ENCODE data around the gene AKIRIN1. TPM values are rescaled to one million over a fixed set of nuclear protein-coding genes. Genes with fewer than 3 reads are reported as not detected.
"Not testable (repeated sequence)": the region's sequence is repeated elsewhere in the genome, so short reads cannot be mapped to it uniquely, and the experiment has no call there.

The AKIRIN1 gene
- polyA plus RNA-seq, 2 donors = 11.7 to 18.2 TPM

- H3K27ac ChIP-seq (ENCODE audit: low read depth in 2 of 2, low read length in 1 of 2) = no peak overlapping the region
- WGBS, 2 donors = 93 to 94% methylated on average over 13 of the region's 13 CpGs
- H3K9me3 ChIP-seq (ENCODE audit: control insufficient read depth in 2 of 2, insufficient read depth in 1 of 2, low read depth in 1 of 2, low read length in 1 of 2) = no peaks in the 10 kb centered on the region
- peaks cover 17% of the 10 kb centered on the region in 2 donors for H3K36me3 ChIP-seq (ENCODE audit: control insufficient read depth in 2 of 2, insufficient read depth in 2 of 2, low read length in 1 of 2)
- no peak overlapping the region for H3K4me3 ChIP-seq (ENCODE audit: low read depth in 1 of 2, low read length in 2 of 2)
- no peaks in the 10 kb centered on the region for H3K4me1 ChIP-seq (ENCODE audit: control insufficient read depth in 2 of 2, insufficient read depth in 2 of 2, low read length in 1 of 2)
- H3K27me3 ChIP-seq (ENCODE audit: control insufficient read depth in 1 of 2, insufficient read depth in 2 of 2, low read length in 2 of 2) = no peaks in the 10 kb centered on the region
These were observed 15.9 kb downstream of the AKIRIN1 start for GRCh38 chr1:39006726-39007645.

- H3K4me3 ChIP-seq (ENCODE audit: low read depth in 1 of 2, low read length in 2 of 2); H3K27me3 ChIP-seq (ENCODE audit: control insufficient read depth in 1 of 2, insufficient read depth in 2 of 2, low read length in 2 of 2); H3K27ac ChIP-seq (ENCODE audit: low read depth in 2 of 2, low read length in 1 of 2); H3K4me1 ChIP-seq (ENCODE audit: control insufficient read depth in 2 of 2, insufficient read depth in 2 of 2, low read length in 1 of 2); H3K9me3 ChIP-seq (ENCODE audit: control insufficient read depth in 2 of 2, insufficient read depth in 1 of 2, low read depth in 1 of 2, low read length in 1 of 2); H3K36me3 ChIP-seq (ENCODE audit: control insufficient read depth in 2 of 2, insufficient read depth in 2 of 2, low read length in 1 of 2): not testable (repeated sequence)
- 90 to 91% methylated on average over 8 of the region's 8 CpGs for WGBS, 2 donors
These were observed 23.9 kb downstream of the AKIRIN1 start for GRCh38 chr1:39014956-39015355.

GRCh38 chr1:39016604-39017171, 25.6 kb downstream of the AKIRIN1 start:
- no peaks in the 10 kb centered on the region for H3K9me3 ChIP-seq (ENCODE audit: control insufficient read depth in 2 of 2, insufficient read depth in 1 of 2, low read depth in 1 of 2, low read length in 1 of 2)
- H3K27ac ChIP-seq (ENCODE audit: low read depth in 2 of 2, low read length in 1 of 2) = no peak overlapping the region
- 78 to 82% methylated on average over 10 of the region's 10 CpGs for WGBS, 2 donors
- H3K4me3 ChIP-seq (ENCODE audit: low read depth in 1 of 2, low read length in 2 of 2) = no peak overlapping the region
- no peaks in the 10 kb centered on the region for H3K27me3 ChIP-seq (ENCODE audit: control insufficient read depth in 1 of 2, insufficient read depth in 2 of 2, low read length in 2 of 2)
- H3K4me1 ChIP-seq (ENCODE audit: control insufficient read depth in 2 of 2, insufficient read depth in 2 of 2, low read length in 1 of 2) = no peaks in the 10 kb centered on the region
- H3K36me3 ChIP-seq (ENCODE audit: control insufficient read depth in 2 of 2, insufficient read depth in 2 of 2, low read length in 1 of 2) = no peaks in the 10 kb centered on the region

- Histone ChIP-seq H3K4me3 (ENCODE audit: low read depth in 1 of 2, low read length in 2 of 2) (no peak overlapping the region), H3K9me3 (ENCODE audit: control insufficient read depth in 2 of 2, insufficient read depth in 1 of 2, low read depth in 1 of 2, low read length in 1 of 2) (no peaks in the 10 kb centered on the region), H3K36me3 (ENCODE audit: control insufficient read depth in 2 of 2, insufficient read depth in 2 of 2, low read length in 1 of 2) (no peaks in the 10 kb centered on the region), H3K4me1 (ENCODE audit: control insufficient read depth in 2 of 2, insufficient read depth in 2 of 2, low read length in 1 of 2) (no peaks in the 10 kb centered on the region), H3K27me3 (ENCODE audit: control insufficient read depth in 1 of 2, insufficient read depth in 2 of 2, low read length in 2 of 2) (no peaks in the 10 kb centered on the region), H3K27ac (ENCODE audit: low read depth in 2 of 2, low read length in 1 of 2) (no peak overlapping the region)
- 74 to 75% methylated on average over 5 of the region's 5 CpGs for WGBS, 2 donors
These were observed 26.2 kb downstream of the AKIRIN1 start for GRCh38 chr1:39017266-39017665.

GRCh38 chr1:39020494-39020893, 29.4 kb downstream of the AKIRIN1 start:
- H3K4me1 ChIP-seq (ENCODE audit: control insufficient read depth in 2 of 2, insufficient read depth in 2 of 2, low read length in 1 of 2); H3K9me3 ChIP-seq (ENCODE audit: control insufficient read depth in 2 of 2, insufficient read depth in 1 of 2, low read depth in 1 of 2, low read length in 1 of 2); H3K36me3 ChIP-seq (ENCODE audit: control insufficient read depth in 2 of 2, insufficient read depth in 2 of 2, low read length in 1 of 2); H3K27ac ChIP-seq (ENCODE audit: low read depth in 2 of 2, low read length in 1 of 2); H3K4me3 ChIP-seq (ENCODE audit: low read depth in 1 of 2, low read length in 2 of 2); H3K27me3 ChIP-seq (ENCODE audit: control insufficient read depth in 1 of 2, insufficient read depth in 2 of 2, low read length in 2 of 2): not testable (repeated sequence)
- WGBS, 2 donors = 50 to 89% methylated on average over 1 of the region's 1 CpG

GRCh38 chr1:39021426-39021825, 30.4 kb downstream of the AKIRIN1 start:
- no peaks in the 10 kb centered on the region for H3K9me3 ChIP-seq (ENCODE audit: control insufficient read depth in 2 of 2, insufficient read depth in 1 of 2, low read depth in 1 of 2, low read length in 1 of 2)
- H3K27me3 ChIP-seq (ENCODE audit: control insufficient read depth in 1 of 2, insufficient read depth in 2 of 2, low read length in 2 of 2) = no peaks in the 10 kb centered on the region
- WGBS, 2 donors = 64 to 72% methylated on average over 1 of the region's 1 CpG
- H3K4me1 ChIP-seq (ENCODE audit: control insufficient read depth in 2 of 2, insufficient read depth in 2 of 2, low read length in 1 of 2) = peaks cover 0 to 5% of the 10 kb centered on the region in 2 donors
- H3K36me3 ChIP-seq (ENCODE audit: control insufficient read depth in 2 of 2, insufficient read depth in 2 of 2, low read length in 1 of 2) = no peaks in the 10 kb centered on the region
- no peak overlapping the region for H3K27ac ChIP-seq (ENCODE audit: low read depth in 2 of 2, low read length in 1 of 2)
- H3K4me3 ChIP-seq (ENCODE audit: low read depth in 1 of 2, low read length in 2 of 2) = no peak overlapping the region

GRCh38 chr1:39023140-39023539, 32.1 kb downstream of the AKIRIN1 start:
- Histone ChIP-seq H3K36me3 (ENCODE audit: control insufficient read depth in 2 of 2, insufficient read depth in 2 of 2, low read length in 1 of 2) (no peaks in the 10 kb centered on the region), H3K9me3 (ENCODE audit: control insufficient read depth in 2 of 2, insufficient read depth in 1 of 2, low read depth in 1 of 2, low read length in 1 of 2) (no peaks in the 10 kb centered on the region), H3K4me1 (ENCODE audit: control insufficient read depth in 2 of 2, insufficient read depth in 2 of 2, low read length in 1 of 2) (peaks cover 0 to 5% of the 10 kb centered on the region in 2 donors), H3K27ac (ENCODE audit: low read depth in 2 of 2, low read length in 1 of 2) (no peak overlapping the region), H3K27me3 (ENCODE audit: control insufficient read depth in 1 of 2, insufficient read depth in 2 of 2, low read length in 2 of 2) (no peaks in the 10 kb centered on the region), H3K4me3 (ENCODE audit: low read depth in 1 of 2, low read length in 2 of 2) (no peak overlapping the region)
- 36 to 65% methylated on average over 1 of the region's 1 CpG for WGBS, 2 donors

GRCh38 chr1:39026051-39026865, 35.2 kb downstream of the AKIRIN1 start, which contains the start of gene NDUFS5:
Gene NDUFS5 (plus strand): TSS chr1:39026350. CDS start chr1:39028725, 2,375 bp downstream.
- WGBS, 2 donors = 0% methylated on average over 47 of the region's 47 CpGs
- Histone ChIP-seq H3K27me3 (ENCODE audit: control insufficient read depth in 1 of 2, insufficient read depth in 2 of 2, low read length in 2 of 2) (no peaks in the 10 kb centered on the region), H3K4me3 (ENCODE audit: low read depth in 1 of 2, low read length in 2 of 2) (peak within 1 kb of the TSS; percentile 59 to 84), H3K27ac (ENCODE audit: low read depth in 2 of 2, low read length in 1 of 2) (peak within 1 kb of the TSS; percentile 85 to 99), H3K36me3 (ENCODE audit: control insufficient read depth in 2 of 2, insufficient read depth in 2 of 2, low read length in 1 of 2) (peaks cover 2 to 6% of the 10 kb centered on the region in 2 donors), H3K4me1 (ENCODE audit: control insufficient read depth in 2 of 2, insufficient read depth in 2 of 2, low read length in 1 of 2) (peaks cover 0 to 5% of the 10 kb centered on the region in 2 donors), H3K9me3 (ENCODE audit: control insufficient read depth in 2 of 2, insufficient read depth in 1 of 2, low read depth in 1 of 2, low read length in 1 of 2) (no peaks in the 10 kb centered on the region)

GRCh38 chr1:39026866-39027507, 35.9 kb downstream of the AKIRIN1 start:
- peaks cover 2 to 6% of the 10 kb centered on the region in 2 donors for H3K36me3 ChIP-seq (ENCODE audit: control insufficient read depth in 2 of 2, insufficient read depth in 2 of 2, low read length in 1 of 2)
- H3K9me3 ChIP-seq (ENCODE audit: control insufficient read depth in 2 of 2, insufficient read depth in 1 of 2, low read depth in 1 of 2, low read length in 1 of 2) = no peaks in the 10 kb centered on the region
- H3K4me1 ChIP-seq (ENCODE audit: control insufficient read depth in 2 of 2, insufficient read depth in 2 of 2, low read length in 1 of 2) = peaks cover 0 to 5% of the 10 kb centered on the region in 2 donors
- H3K4me3 ChIP-seq (ENCODE audit: low read depth in 1 of 2, low read length in 2 of 2) = peak overlapping the region; percentile 59 to 84
- peak overlapping the region; percentile 85 to 99 for H3K27ac ChIP-seq (ENCODE audit: low read depth in 2 of 2, low read length in 1 of 2)
- 26 to 30% methylated on average over 30 of the region's 30 CpGs for WGBS, 2 donors
- H3K27me3 ChIP-seq (ENCODE audit: control insufficient read depth in 1 of 2, insufficient read depth in 2 of 2, low read length in 2 of 2) = no peaks in the 10 kb centered on the region

Measured in esophagus (tissue), 2 donors.